Choroid plexus epithelial cell (primary cell): Measurements from ENCODE around the gene SLC11A1.

Experiments
- DNase-seq: peaks from one replicate; pipeline ENCODE4 v3.0.0-alpha.2; 2010; ENCODE audit warnings: low read depth
- H3K4me3 ChIP-seq: 2 replicates; pipeline ENCODE4 v1.5.1; 2011; ENCODE audit warnings: low read depth, mild to moderate bottlenecking, control low read depth, low read length, moderate library complexity
- CTCF ChIP-seq: conservative IDR thresholded peaks from 2 replicates; pipeline ENCODE4 v1.5.1; 2011; ENCODE audit warnings: low read depth, mild to moderate bottlenecking, control low read depth, inconsistent platforms, low read length, moderate library complexity

SLC11A1 gene

GRCh38 chr2:218396688-218397462 lies 14.8 kb downstream of the SLC11A1 start:
- peak overlapping the region; percentile 82 for H3K4me3 ChIP-seq
- peak; percentile 51 for DNase-seq
- TF ChIP-seq CTCF, result no peak

GRCh38 chr2:218397463-218397819 lies 15.4 kb downstream of the SLC11A1 start:
- no peak for DNase-seq
- TF ChIP-seq CTCF, result no peak
- H3K4me3 ChIP-seq, result peak overlapping the region; percentile 82

GRCh38 chr2:218397820-218398436 lies 15.9 kb downstream of the SLC11A1 start:
- TF ChIP-seq CTCF, result no peak
- DNase-seq, result peak; percentile 75
- H3K4me3 ChIP-seq, result peak overlapping the region; percentile 82

GRCh38 chr2:218398437-218399390 lies 16.6 kb downstream of the SLC11A1 start:
- DNase-seq, result peak; percentile 57
- peak overlapping the region; percentile 82 for H3K4me3 ChIP-seq
- no peak for TF ChIP-seq CTCF

GRCh38 chr2:218399391-218400166 lies 17.5 kb downstream of the SLC11A1 start, which contains the start of gene CTDSP1:
CTDSP1 (plus strand) TSS chr2:218399868; CDS start chr2:218400091, 223 bp downstream.
- H3K4me3 ChIP-seq, result peak within 1 kb of the TSS; percentile 82
- peak; percentile 98 for DNase-seq
- TF ChIP-seq CTCF, result no peak
